Uterus (tissue), 4 donors: Measurements from ENCODE around the gene DNAH8. TPM values are rescaled to one million over a fixed set of nuclear protein-coding genes. Genes with fewer than 3 reads are reported as not detected.

ENCODE experiments used
- DNase-seq, 2 donors: peaks; one replicate each; pipeline ENCODE4 v3.0.0-alpha.2; 2019 to 2020
- H3K27ac ChIP-seq, 2 donors: fragments of 200-600 bp; sonication (generic); 1 replicate in 1 of 2; 2 replicates in 1 of 2; pipeline ENCODE4 v1.5.1; 2016 to 2018
- H3K27me3 ChIP-seq, 2 donors: fragments of 200-600 bp; sonication (generic); one replicate each; pipeline ENCODE4 v1.5.1; 2018 to 2019; ENCODE audit warnings: control low read depth in 1 of 2
- H3K36me3 ChIP-seq, 2 donors: fragments of 200-600 bp; sonication (generic); one replicate each; pipeline ENCODE4 v1.5.1; 2019; ENCODE audit warnings: control low read depth in 1 of 2
- H3K4me1 ChIP-seq, 2 donors: fragments of 200-600 bp; sonication (generic); one replicate each; pipeline ENCODE4 v1.5.1; 2018 to 2019; ENCODE audit warnings: control low read depth in 1 of 2
- H3K4me3 ChIP-seq, 2 donors: fragments of 200-600 bp; sonication (generic); 1 replicate in 1 of 2; 2 replicates in 1 of 2; pipeline ENCODE4 v1.5.1; 2018 to 2019; ENCODE audit warnings: mild to moderate bottlenecking in 1 of 2
- H3K9me3 ChIP-seq, 2 donors: fragments of 200-600 bp; sonication (generic); one replicate each; pipeline ENCODE4 v1.5.1; 2019; ENCODE audit warnings: control low read depth in 1 of 2
- CTCF ChIP-seq, 4 experiments: fragments of 200-600 bp in 2 of 4; fragments of 450-650 bp in 2 of 4; sonication (generic) in 2 of 4; IDR thresholded peaks; one replicate each; pipeline ENCODE4 v1.5.1; 2016 to 2019; ENCODE audit warnings: antibody characterized with exemption in 4 of 4, mild to moderate bottlenecking in 2 of 4, moderate library complexity in 1 of 4
- POLR2A ChIP-seq, 2 donors: fragments of 450-650 bp; IDR thresholded peaks; one replicate each; pipeline ENCODE4 v1.6.1; 2016; ENCODE audit warnings: antibody characterized with exemption in 2 of 2, mild to moderate bottlenecking in 1 of 2, moderate library complexity in 1 of 2
- intact Hi-C: fragments of 100-400 bp; cut with DNase I; formaldehyde crosslinking; loops from one replicate; pipeline ENCODE4 v1.15.1; 2023; ENCODE audit warnings: low total_unique reads
- total RNA-seq, 4 donors: library from RNA; depleted of rRNA in 3 of 4; stranded (reverse); fragments of >200 nt in 3 of 4; gene quantifications; one replicate each; pipeline versions ENCODE4 v1.1.0 to v1.2.4, GENCODE V29; 2014 to 2023
- donor health status: DM: yes; HTN: yes; CAD: no.

DNAH8 gene
- total RNA-seq, 4 donors from 2014 or later, result 0.03 to 0.69 TPM; not detected in 2

DNA sequence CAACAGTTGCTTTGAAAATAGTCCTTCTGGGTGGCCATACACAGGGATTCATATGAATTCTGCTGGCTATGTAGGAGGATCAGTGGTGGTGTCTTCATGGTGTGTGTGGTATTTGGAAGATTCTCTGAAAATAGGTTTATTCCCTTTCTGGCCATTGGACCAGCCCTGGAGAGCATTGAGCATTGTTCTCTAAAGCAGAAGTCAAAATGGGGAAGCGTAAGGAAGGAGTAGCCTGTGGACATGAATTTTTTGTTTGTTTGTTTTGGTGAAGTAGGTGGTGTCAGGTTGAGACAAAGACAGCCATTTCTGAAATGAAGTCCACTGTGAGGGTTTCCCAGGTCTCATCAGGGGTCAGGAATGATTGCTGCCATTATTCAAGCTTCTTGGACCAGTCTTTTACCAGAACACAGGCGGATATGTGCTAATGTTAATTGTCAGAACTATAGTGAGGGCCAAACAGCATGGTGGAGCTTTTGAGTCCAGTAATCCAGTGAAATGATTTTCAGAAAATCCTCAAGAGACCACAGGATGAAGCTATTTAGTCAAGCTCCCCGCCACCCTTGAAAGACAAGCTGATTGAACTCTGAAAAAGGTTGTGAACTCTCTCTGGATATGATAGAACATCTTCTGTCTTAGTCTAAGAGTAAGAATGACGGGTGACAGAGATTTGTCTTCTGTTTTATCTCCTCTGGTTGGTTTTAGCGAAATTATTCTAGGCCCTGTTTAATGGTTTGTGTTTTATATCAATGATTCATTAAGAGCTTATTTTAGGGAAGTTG lies 60.0 kb downstream of the DNAH8 start:
- Histone ChIP-seq H3K4me1 (no peaks in the 10 kb centered on the region), H3K4me3 (no peak overlapping the region), H3K27ac (no peak overlapping the region), H3K27me3 (no peaks in the 10 kb centered on the region), H3K9me3 (no peaks in the 10 kb centered on the region), H3K36me3 (no peaks in the 10 kb centered on the region)
- TF ChIP-seq POLR2A (IDR thresholded peaks at IDR 0.05), result no peak
- TF ChIP-seq CTCF (IDR thresholded peaks at IDR 0.05), result no peak
- DNase-seq, result no peak
- intact Hi-C loops, result no loop called here

GRCh38 chr6:38775870-38776269 lies 60.8 kb downstream of the DNAH8 start:
- Histone ChIP-seq H3K27ac (no peak overlapping the region), H3K9me3 (no peaks in the 10 kb centered on the region), H3K27me3 (no peaks in the 10 kb centered on the region), H3K36me3 (no peaks in the 10 kb centered on the region), H3K4me3 (no peak overlapping the region), H3K4me1 (no peaks in the 10 kb centered on the region)
- TF ChIP-seq POLR2A (IDR thresholded peaks at IDR 0.05) (no peak), CTCF (IDR thresholded peaks at IDR 0.05) (no peak)
- no peak for DNase-seq
- intact Hi-C loops, result no loop called here

DNA sequence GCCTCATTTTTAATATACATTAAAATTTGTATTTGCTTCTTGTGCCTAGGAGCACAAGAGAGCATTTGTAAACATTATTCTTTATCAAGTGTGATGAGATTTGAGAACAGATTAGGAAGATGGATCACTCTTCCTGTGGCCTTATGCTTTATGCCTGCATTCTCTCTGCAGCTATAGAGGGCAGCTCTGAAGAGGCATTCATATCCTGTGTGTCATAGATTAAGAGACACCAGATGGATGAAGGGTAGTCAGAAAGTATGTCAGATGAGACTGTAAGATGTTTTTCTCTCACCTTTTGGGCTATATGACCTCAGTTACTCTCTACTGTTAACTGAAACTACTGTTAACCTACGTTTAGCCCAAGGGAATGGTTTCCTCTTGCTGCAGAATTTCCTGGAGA lies 61.4 kb downstream of the DNAH8 start:
- TF ChIP-seq POLR2A (IDR thresholded peaks at IDR 0.05) (no peak), CTCF (IDR thresholded peaks at IDR 0.05) (no peak)
- no peak for DNase-seq
- no peaks in the 10 kb centered on the region for H3K27me3 ChIP-seq
- H3K36me3 ChIP-seq, result no peaks in the 10 kb centered on the region
- H3K9me3 ChIP-seq, result no peaks in the 10 kb centered on the region
- H3K4me3 ChIP-seq, result no peak overlapping the region
- no peaks in the 10 kb centered on the region for H3K4me1 ChIP-seq
- no peak overlapping the region for H3K27ac ChIP-seq
- intact Hi-C loops, result no loop called here

DNA sequence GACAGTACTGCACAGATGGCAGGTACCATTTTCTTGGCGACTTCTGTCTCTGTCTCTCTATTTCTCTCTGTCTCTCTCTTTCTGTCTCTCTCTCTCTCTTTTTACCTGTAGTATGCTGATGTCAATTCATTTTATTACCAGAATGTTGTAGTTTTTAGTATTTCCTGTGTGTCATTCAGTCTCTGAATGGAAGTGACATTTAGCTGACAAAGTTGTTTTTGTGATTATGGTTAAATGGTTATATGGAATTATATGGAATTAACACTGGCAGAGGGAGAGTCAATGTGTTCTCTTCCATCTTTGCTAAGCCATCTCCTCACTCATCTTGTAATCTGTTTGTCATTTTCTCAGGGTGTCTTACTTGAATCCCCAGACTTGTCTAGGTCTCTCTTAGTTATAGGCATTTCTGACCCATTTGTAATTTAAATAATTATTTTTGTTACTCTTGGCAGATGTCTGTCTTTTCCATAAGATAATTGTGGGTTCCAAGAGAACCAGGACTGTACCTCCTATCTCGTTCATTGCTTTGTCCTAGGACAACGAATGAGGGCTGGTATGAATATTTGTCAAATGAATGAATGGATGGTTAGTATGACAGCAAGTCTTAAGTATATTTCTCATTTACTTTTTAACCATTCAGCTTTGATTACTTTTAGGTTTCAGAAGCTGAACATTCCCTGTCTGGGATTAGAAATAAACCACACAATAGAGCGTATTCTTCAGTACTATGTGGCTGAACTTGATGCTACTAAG lies 64.4 kb downstream of the DNAH8 start:
- no peak overlapping the region for H3K4me3 ChIP-seq
- no peaks in the 10 kb centered on the region for H3K36me3 ChIP-seq
- H3K27ac ChIP-seq, result no peak overlapping the region
- H3K4me1 ChIP-seq, result no peaks in the 10 kb centered on the region
- intact Hi-C loops, result no loop called here
- H3K9me3 ChIP-seq, result no peaks in the 10 kb centered on the region
- TF ChIP-seq CTCF (IDR thresholded peaks at IDR 0.05), result no peak
- TF ChIP-seq POLR2A (IDR thresholded peaks at IDR 0.05), result no peak
- H3K27me3 ChIP-seq, result no peaks in the 10 kb centered on the region
- no peak for DNase-seq

DNA sequence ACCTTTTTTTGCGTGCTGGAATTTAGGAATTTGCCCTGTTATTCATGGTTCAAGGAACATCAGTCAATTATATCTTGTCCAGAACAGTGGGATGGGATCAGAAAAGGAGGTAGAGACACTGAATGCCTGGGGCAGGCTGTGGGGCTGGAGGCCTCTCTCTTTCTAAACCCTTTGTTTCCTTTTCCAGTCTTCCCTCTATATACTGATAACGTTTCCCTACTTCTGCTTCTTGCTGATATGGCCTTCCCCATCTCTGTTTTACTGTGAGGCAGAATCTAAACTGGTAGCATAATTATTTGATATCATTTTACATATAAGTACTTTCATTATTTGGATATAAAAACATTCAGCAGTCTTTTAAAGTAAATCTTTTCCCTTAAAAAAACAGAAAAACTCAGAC lies 67.5 kb downstream of the DNAH8 start:
- Histone ChIP-seq H3K4me3 (no peak overlapping the region), H3K27me3 (no peaks in the 10 kb centered on the region), H3K27ac (no peak overlapping the region), H3K4me1 (no peaks in the 10 kb centered on the region), H3K9me3 (peaks cover 0 to 3% of the 10 kb centered on the region in 2 donors), H3K36me3 (no peaks in the 10 kb centered on the region)
- intact Hi-C loops, result no loop called here
- TF ChIP-seq POLR2A (IDR thresholded peaks at IDR 0.05) (no peak), CTCF (IDR thresholded peaks at IDR 0.05) (no peak)
- DNase-seq, result no peak
